PC-9 (cell line): ENCODE results near the gene MKS1. TPM values are rescaled to one million over a fixed set of nuclear protein-coding genes. Genes with fewer than 3 reads are reported as not detected.

ENCODE experiments used
- BruUV-seq: library from RNA; stranded (reverse); fragments of 400-500 nt; replicated peaks from 2 replicates; lab custom pipeline; 2021; lab: Mats Ljungman, UMichigan
- CTCF ChIA-PET: fragments of 300-600 bp; sonication (Branson Sonifier 250); formaldehyde crosslinking; loops from one replicate; lab custom pipeline; 2022; ENCODE audit warnings: antibody characterized with exemption; lab: Charles Lee
- POLR2A ChIA-PET: fragments of 300-600 bp; sonication (Branson Sonifier 250); formaldehyde crosslinking; loops from one replicate; lab custom pipeline; 2022; ENCODE audit warnings: antibody characterized with exemption; ENCODE audit not compliant: unreplicated experiment; lab: Charles Lee
- DNase-seq, 2 experiments: peaks; one replicate each; pipeline versions ENCODE4 v3.0.0 to v3.0.0-alpha.2; 2015 to 2022; ENCODE audit warnings: mixed read lengths in 1 of 2
- H2AFZ ChIP-seq: fragments of 200-600 bp; sonication (generic); 2 replicates; pipeline ENCODE4 v1.8.1; 2017; ENCODE audit warnings: antibody characterized with exemption
- H3F3A ChIP-seq: fragments of 200-600 bp; sonication (generic); 2 replicates; pipeline ENCODE4 v1.8.1; 2017; ENCODE audit warnings: antibody characterized with exemption, mild to moderate bottlenecking, low read depth; ENCODE audit not compliant: insufficient read depth
- H3K27ac ChIP-seq: fragments of 200-600 bp; sonication (generic); 2 replicates; pipeline ENCODE4 v1.6.1; 2016; ENCODE audit warnings: mixed run types
- H3K27me3 ChIP-seq: fragments of 200-600 bp; sonication (generic); 2 replicates; pipeline ENCODE4 v1.6.1; 2016; ENCODE audit warnings: low read depth, mixed run types; ENCODE audit not compliant: insufficient read depth
- H3K36me3 ChIP-seq: fragments of 200-600 bp; sonication (generic); 2 replicates; pipeline ENCODE4 v1.6.1; 2016; ENCODE audit warnings: low read depth, mixed run types
- H3K4me1 ChIP-seq: fragments of 200-600 bp; sonication (generic); replicated peaks from 2 replicates; pipeline ENCODE4 v1.6.1; 2016; ENCODE audit warnings: mixed run types; ENCODE audit not compliant: insufficient read depth
- H3K4me2 ChIP-seq: fragments of 200-600 bp; sonication (generic); 2 replicates; pipeline ENCODE4 v1.6.1; 2017; ENCODE audit warnings: mixed run types
- H3K4me3 ChIP-seq: fragments of 200-600 bp; sonication (generic); 2 replicates; pipeline ENCODE4 v1.6.1; 2016; ENCODE audit warnings: mixed run types
- H3K79me2 ChIP-seq: fragments of 200-600 bp; sonication (generic); 2 replicates; pipeline ENCODE4 v1.6.1; 2017; ENCODE audit warnings: low read depth, mixed run types
- H3K9me2 ChIP-seq: fragments of 200-600 bp; sonication (generic); 2 replicates; pipeline ENCODE4 v1.8.1; 2017; ENCODE audit warnings: mild to moderate bottlenecking; ENCODE audit not compliant: insufficient read depth
- H3K9me3 ChIP-seq: fragments of 200-600 bp; sonication (generic); 2 replicates; pipeline ENCODE4 v1.8.1; 2016; ENCODE audit warnings: low read depth; ENCODE audit not compliant: insufficient read depth
- H4K20me1 ChIP-seq: fragments of 200-600 bp; sonication (generic); 2 replicates; pipeline ENCODE4 v1.8.1; 2017; ENCODE audit not compliant: insufficient read depth
- CTCF ChIP-seq: fragments of 200-600 bp; sonication (generic); conservative IDR thresholded peaks from 2 replicates; pipeline ENCODE4 v1.6.1; 2017; ENCODE audit warnings: mixed run types, antibody characterized with exemption, mild to moderate bottlenecking, moderate library complexity
- EZH2 ChIP-seq: fragments of 200-600 bp; sonication (generic); IDR thresholded peaks from 2 replicates; pipeline ENCODE4 v1.8.0; 2017; ENCODE audit warnings: antibody characterized with exemption, low read depth
- intact Hi-C: fragments of 100-400 bp; cut with micrococcal nuclease; formaldehyde crosslinking; loops from one replicate; pipeline ENCODE4 v1.10.0; 2022; ENCODE audit not compliant: unreplicated experiment
- total RNA-seq: library from RNA; stranded (reverse); gene quantifications from 2 replicates; pipeline ENCODE4 v1.2.3, GENCODE V29; 2021

Gene MKS1
- total RNA-seq, 1 experiment from 2014 or later = 28.6 TPM

DNA sequence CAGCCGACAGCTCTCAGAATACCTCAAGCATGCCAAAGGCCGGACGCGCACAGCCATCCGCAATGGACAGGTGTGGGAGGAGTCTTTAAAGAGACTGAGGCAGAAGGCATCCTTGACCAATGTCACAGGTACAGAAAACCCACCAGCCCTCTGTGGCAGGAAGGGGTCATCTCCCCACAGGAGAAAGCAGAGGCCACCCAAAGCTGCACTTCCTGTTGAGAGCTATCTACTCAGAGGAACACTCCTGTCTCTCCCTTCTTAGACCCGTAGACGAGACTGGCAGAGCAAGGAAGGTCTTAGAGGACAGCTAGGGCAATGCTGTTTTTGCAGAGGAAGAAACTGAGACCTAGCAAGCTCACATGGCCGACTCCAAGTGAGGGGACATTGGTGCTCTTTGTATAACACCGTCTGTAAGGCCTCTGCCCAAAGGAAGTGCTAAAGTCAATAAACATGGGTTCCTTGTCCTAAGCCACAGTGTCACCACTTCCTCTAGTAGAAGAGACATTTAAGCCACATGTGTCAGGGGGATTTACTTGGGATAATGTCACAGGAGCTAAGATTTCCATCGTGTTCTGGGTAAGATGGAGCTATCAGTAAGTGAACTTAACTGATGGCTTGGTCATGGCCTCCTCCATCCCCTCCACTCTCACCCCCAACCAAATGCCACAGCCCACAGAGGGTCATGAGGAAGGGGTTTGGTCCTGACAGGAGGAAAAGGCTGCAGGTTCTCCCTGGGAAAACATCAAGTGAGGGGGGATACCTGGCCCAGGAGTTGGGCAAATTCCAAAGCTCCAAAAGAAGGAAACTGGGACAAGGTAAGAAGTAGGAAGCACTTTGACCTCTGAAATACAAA is 28.7 kb upstream of the MKS1 start:
- no peak for TF ChIP-seq CTCF
- TF ChIP-seq EZH2 = no peak
- intact Hi-C loops = no loop called here

DNA sequence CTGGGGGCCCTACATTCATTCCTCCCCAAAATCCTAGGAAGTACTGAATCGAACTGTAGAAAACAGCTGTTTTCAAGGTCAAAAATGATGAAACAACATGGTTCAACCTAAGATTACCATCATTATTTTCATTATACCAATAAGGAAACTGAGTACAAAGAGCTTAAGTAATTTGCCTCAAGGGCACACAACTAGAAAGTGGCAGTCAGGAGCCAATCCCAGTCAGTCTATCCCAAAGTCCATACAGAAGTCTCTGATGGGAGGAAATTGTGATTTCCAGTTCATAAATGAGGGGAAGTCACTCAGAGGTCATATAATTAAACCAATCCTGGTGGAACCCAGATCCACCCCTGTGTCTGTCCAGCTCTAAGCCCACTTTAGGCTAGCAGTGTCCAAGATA is 27.7 kb upstream of the MKS1 start:
- Histone ChIP-seq H3K79me2 (no peaks in the 10 kb centered on the region), H3K27ac (no peak overlapping the region), H2AFZ (no peak overlapping the region), H3K36me3 (no peaks in the 10 kb centered on the region), H3K4me1 (no peaks in the 10 kb centered on the region), H3K27me3 (peaks cover 96% of the 10 kb centered on the region), H3K4me2 (no peak overlapping the region), H3K9me3 (no peaks in the 10 kb centered on the region), H3F3A (no peaks in the 10 kb centered on the region), H4K20me1 (no peaks in the 10 kb centered on the region), H3K4me3 (no peak overlapping the region), H3K9me2 (no peaks in the 10 kb centered on the region)
- POLR2A ChIA-PET = no interaction called here
- CTCF ChIA-PET = no interaction called here
- DNase-seq = no peak
- no TSS peak for BruUV-seq
- TF ChIP-seq CTCF (no peak), EZH2 (no peak)
- intact Hi-C loops = no loop called here

More for the DNA sequence above, 28.7 kb upstream of the MKS1 start:
- Histone ChIP-seq H4K20me1 (no peaks in the 10 kb centered on the region), H3K27ac (no peak overlapping the region), H2AFZ (no peak overlapping the region), H3K36me3 (no peaks in the 10 kb centered on the region), H3K9me3 (no peaks in the 10 kb centered on the region), H3K27me3 (peaks cover 96% of the 10 kb centered on the region), H3K4me3 (no peak overlapping the region), H3F3A (no peaks in the 10 kb centered on the region), H3K4me2 (no peak overlapping the region), H3K79me2 (no peaks in the 10 kb centered on the region), H3K4me1 (no peaks in the 10 kb centered on the region), H3K9me2 (no peaks in the 10 kb centered on the region)
- ChIA-PET CTCF (no interaction called here), POLR2A (interaction anchor here (0.5 to 0.7 kb wide), 2 partner anchors 78 to 561 kb away, joined by 3 to 27 read pairs; no protein-coding TSS in a partner anchor)
- DNase-seq = no peak
- no TSS peak for BruUV-seq

DNA sequence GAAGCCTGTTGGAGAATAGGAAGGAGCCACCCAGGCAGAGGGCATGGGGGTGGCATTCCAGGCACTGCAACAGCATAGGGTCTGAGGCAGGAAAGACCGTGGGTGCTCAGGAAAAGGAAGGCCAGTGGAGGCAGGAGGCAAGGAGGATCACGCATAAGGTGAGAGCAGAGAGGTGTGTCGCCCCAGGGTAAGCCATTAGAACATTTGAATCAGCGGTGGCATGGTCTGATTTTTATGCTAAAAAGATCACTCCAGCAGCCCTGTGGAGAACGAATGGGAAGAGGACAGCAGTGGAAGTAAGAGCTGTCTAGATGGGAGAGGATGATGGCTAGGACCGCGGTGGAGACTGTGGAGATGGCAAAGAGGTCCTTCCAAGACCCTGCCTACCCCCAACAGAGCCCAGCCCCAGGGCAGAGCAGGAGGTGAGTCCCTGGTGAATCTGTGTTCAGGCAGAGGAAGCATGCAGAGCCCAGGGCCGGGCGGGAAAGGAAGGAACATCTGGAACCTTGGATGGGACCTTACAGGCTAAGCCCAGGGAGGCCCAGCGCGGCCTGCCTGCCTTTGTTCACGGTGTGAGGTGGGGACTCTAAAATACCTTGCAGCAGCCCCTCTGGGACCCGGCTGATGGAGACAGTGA is 27.2 kb upstream of the MKS1 start:
- no peaks in the 10 kb centered on the region for H3K9me2 ChIP-seq
- no peaks in the 10 kb centered on the region for H3K36me3 ChIP-seq
- POLR2A ChIA-PET = no interaction called here
- no peak for TF ChIP-seq EZH2
- no peak for TF ChIP-seq CTCF
- BruUV-seq = no TSS peak
- no peak overlapping the region for H3K4me2 ChIP-seq
- H4K20me1 ChIP-seq = no peaks in the 10 kb centered on the region
- H3K4me3 ChIP-seq = no peak overlapping the region
- CTCF ChIA-PET = no interaction called here
- H2AFZ ChIP-seq = no peak overlapping the region
- DNase-seq = no peak
- H3K4me1 ChIP-seq = no peaks in the 10 kb centered on the region
- intact Hi-C loops = no loop called here
- no peaks in the 10 kb centered on the region for H3K79me2 ChIP-seq
- H3K27me3 ChIP-seq = peaks cover 96% of the 10 kb centered on the region
- no peaks in the 10 kb centered on the region for H3K9me3 ChIP-seq
- H3F3A ChIP-seq = no peaks in the 10 kb centered on the region
- no peak overlapping the region for H3K27ac ChIP-seq
